Breast epithelium (tissue), 3 donors: ENCODE data around the gene TCERG1L.

Experiments
- CTCF ChIP-seq, 3 donors: fragments of 450-650 bp; IDR thresholded peaks; one replicate each; pipeline ENCODE4 v1.5.1; 2016 to 2017; ENCODE audit warnings: antibody characterized with exemption in 3 of 3, mild to moderate bottlenecking in 3 of 3, moderate library complexity in 3 of 3
- POLR2A ChIP-seq: fragments of 450-650 bp; IDR thresholded peaks from one replicate; pipeline ENCODE4 v1.6.1; 2016; ENCODE audit warnings: antibody characterized with exemption, mild to moderate bottlenecking, moderate library complexity
- POLR2AphosphoS5 ChIP-seq, 3 donors: sonication (generic); formaldehyde crosslinking; IDR thresholded peaks; one replicate each; pipeline ENCODE4 v1.6.1; 2017; ENCODE audit warnings: antibody characterized with exemption in 3 of 3

- TF ChIP-seq CTCF (IDR thresholded peaks at IDR 0.05): no peak
- TF ChIP-seq POLR2A: no peak
- TF ChIP-seq POLR2AphosphoS5 (IDR thresholded peaks at IDR 0.05): no peak
Observed at GRCh38 chr10:131061216-131061615, 250.3 kb downstream of the TCERG1L start.
